GM23338 (cell line): Measurements from ENCODE around the gene CSF1R. TPM values are rescaled to one million over a fixed set of nuclear protein-coding genes. Genes with fewer than 3 reads are reported as not detected.

Experiments
- ATAC-seq: fragments of 200-7000 bp; cut with Tn5 transposase; 3 replicates; pipeline ENCODE4 v1.9.1; 2020
- DNase-seq: peaks from one replicate; pipeline ENCODE4 v3.0.0-alpha.2; 2015; ENCODE audit warnings: low spot score
- H2AFZ ChIP-seq: fragments of 200-600 bp; sonication (generic); 2 replicates; pipeline ENCODE4 v1.8.0; 2016; ENCODE audit warnings: antibody characterized with exemption, mild to moderate bottlenecking, moderate library complexity
- H3F3A ChIP-seq: fragments of 200-600 bp; sonication (generic); replicated peaks from 2 replicates; pipeline ENCODE4 v1.8.0; 2017; ENCODE audit warnings: antibody characterized with exemption, mixed run types, low read depth
- H3K27ac ChIP-seq: fragments of 200-600 bp; sonication (generic); 2 replicates; pipeline ENCODE4 v1.6.1; 2016; ENCODE audit warnings: low read depth
- H3K27me3 ChIP-seq: fragments of 200-600 bp; sonication (generic); 2 replicates; pipeline ENCODE4 v1.8.0; 2016; ENCODE audit warnings: mild to moderate bottlenecking, mixed run types, moderate library complexity; ENCODE audit not compliant: insufficient read depth
- H3K36me3 ChIP-seq: fragments of 200-600 bp; sonication (generic); 2 replicates; pipeline ENCODE4 v1.8.0; 2016; ENCODE audit warnings: mild to moderate bottlenecking; ENCODE audit not compliant: insufficient read depth
- H3K4me1 ChIP-seq: fragments of 200-600 bp; sonication (generic); 2 replicates; pipeline ENCODE4 v1.8.0; 2016; ENCODE audit warnings: mild to moderate bottlenecking, moderate library complexity; ENCODE audit not compliant: insufficient read depth
- H3K4me2 ChIP-seq: fragments of 200-600 bp; sonication (generic); 2 replicates; pipeline ENCODE4 v1.7.1; 2017; ENCODE audit warnings: mixed run types
- H3K4me3 ChIP-seq: fragments of 200-600 bp; sonication (generic); 2 replicates; pipeline ENCODE4 v1.6.1; 2016; ENCODE audit warnings: mixed run types
- H3K79me2 ChIP-seq: fragments of 200-600 bp; sonication (generic); replicated peaks from 2 replicates; pipeline ENCODE4 v1.8.0; 2017; ENCODE audit warnings: mild to moderate bottlenecking; ENCODE audit not compliant: insufficient read depth
- H3K9me2 ChIP-seq: fragments of 200-600 bp; sonication (generic); 2 replicates; pipeline ENCODE4 v1.8.0; 2017; ENCODE audit not compliant: insufficient read depth
- H4K20me1 ChIP-seq: fragments of 200-600 bp; sonication (generic); replicated peaks from 2 replicates; pipeline ENCODE4 v1.8.0; 2017; ENCODE audit warnings: mild to moderate bottlenecking; ENCODE audit not compliant: insufficient read depth
- H3K27ac Mint-ChIP-seq: 2 replicates; pipeline ENCODE4 v1.8.0; 2020; ENCODE audit warnings: inconsistent platforms, mild to moderate bottlenecking, moderate library complexity, mixed read lengths
- H3K27me3 Mint-ChIP-seq: 3 replicates; pipeline ENCODE4 v1.8.0; 2022; ENCODE audit warnings: low read depth, mild to moderate bottlenecking, moderate library complexity, mixed read lengths, inconsistent platforms; ENCODE audit not compliant: insufficient read depth, poor library complexity
- H3K36me3 Mint-ChIP-seq: 3 replicates; pipeline ENCODE4 v1.8.0; 2021; ENCODE audit warnings: low read depth, mild to moderate bottlenecking, inconsistent platforms, moderate library complexity, mixed read lengths
- H3K4me1 Mint-ChIP-seq: 3 replicates; pipeline ENCODE4 v1.8.0; 2020; ENCODE audit warnings: mild to moderate bottlenecking, inconsistent platforms, mixed read lengths
- H3K4me3 Mint-ChIP-seq: 3 replicates; pipeline ENCODE4 v1.8.0; 2021; ENCODE audit warnings: moderate library complexity, mild to moderate bottlenecking, inconsistent platforms, mixed read lengths
- H3K9me3 Mint-ChIP-seq: 3 replicates; pipeline ENCODE4 v1.8.0; 2020; ENCODE audit warnings: moderate library complexity, mild to moderate bottlenecking, inconsistent platforms, mixed read lengths
- CTCF ChIP-seq, 2 experiments: fragments of 200-600 bp in 1 of 2; sonication (generic) in 1 of 2; conservative IDR thresholded peaks; 2 replicates each; pipeline versions ENCODE4 v1.5.1 to v1.6.1; 2016 to 2017; ENCODE audit warnings: antibody characterized with exemption in 2 of 2, low read depth in 2 of 2, mild to moderate bottlenecking in 2 of 2, moderate library complexity in 1 of 2
- ZNF462 ChIP-seq: fragments of 250-450 bp; sonication (Bioruptor Pico); IDR thresholded peaks from 2 replicates; pipeline ENCODE4 v1.5.0; 2020; ENCODE audit warnings: mild to moderate bottlenecking, moderate library complexity
- polyA plus RNA-seq: library from polyadenylated mRNA; unstranded; fragments of >200 nt; fragmentation: Nextera tagmentation; extraction: Ambion mirVana; gene quantifications from 2 replicates; pipeline ENCODE4 v1.2.1, GENCODE V29; 2016
- total RNA-seq: library from RNA; depleted of rRNA; stranded (reverse); fragments of >200 nt; shearing (Covaris generic); gene quantifications from 2 replicates; pipeline ENCODE4 v1.2.3, GENCODE V29; 2014

The CSF1R gene
- total and polyA plus RNA-seq, 2 experiments from 2014 or later: 0.21 TPM; not detected in 1

GRCh38 chr5:150114102-150114641 is 27.8 kb upstream of the CSF1R start:
- Histone ChIP-seq H3K4me2 (no peak overlapping the region), H2AFZ (no peak overlapping the region), H4K20me1 (no peaks in the 10 kb centered on the region), H3K4me1 (no peaks in the 10 kb centered on the region), H3K27ac (no peak overlapping the region), H3K27me3 (no peaks in the 10 kb centered on the region), H3K9me2 (no peaks in the 10 kb centered on the region), H3K36me3 (no peaks in the 10 kb centered on the region), H3F3A (no peaks in the 10 kb centered on the region), H3K79me2 (no peaks in the 10 kb centered on the region), H3K4me3 (no peak overlapping the region)
- H3K4me3 Mint-ChIP-seq: no peak overlapping the region
- ATAC-seq: peak; percentile 28
- peak; percentile 41 for DNase-seq
- peaks cover 7% of the 10 kb centered on the region for H3K27me3 Mint-ChIP-seq
- no peaks in the 10 kb centered on the region for H3K9me3 Mint-ChIP-seq
- no peaks in the 10 kb centered on the region for H3K36me3 Mint-ChIP-seq
- H3K4me1 Mint-ChIP-seq: peaks cover 7% of the 10 kb centered on the region; the same call in 2 of the 3 replicates
- H3K27ac Mint-ChIP-seq: no peak overlapping the region
- TF ChIP-seq CTCF (conservative IDR thresholded peaks at IDR 0.05; ENCODE audit: low read depth in 2 of 2) (0 out of 4 replicates have a peak, but pooled peaks have one; percentile 3 to 12), ZNF462 (CRISPR knock-in tag) (no peak)
